HEK293 (cell line): Measurements from ENCODE around the gene PDCL3.

Experiments
- CTCF ChIA-PET: fragments of 350-600 bp; formaldehyde crosslinking; extraction: SDS; loops from one replicate; lab custom pipeline; 2021; ENCODE audit warnings: antibody characterized with exemption; lab: Yijun Ruan, JAX
- POLR2A ChIA-PET: fragments of 300-600 bp; formaldehyde crosslinking; extraction: SDS; loops from one replicate; lab custom pipeline; 2020; ENCODE audit warnings: antibody characterized with exemption, inconsistent platforms; lab: Yijun Ruan, JAX
- H3K27ac ChIP-seq: fragments of 200-500 bp; sonication (Bioruptor generic); 2 replicates; pipeline ENCODE4 v1.5.1; 2014; ENCODE audit warnings: low read depth, low read length, control low read depth, inconsistent platforms; ENCODE audit errors: extremely low read depth
- H3K36me3 ChIP-seq, 2 experiments: fragments of 200-500 bp in 1 of 2; sonication (Bioruptor generic) in 1 of 2; 1 replicate in 1 of 2; 2 replicates in 1 of 2; pipeline ENCODE4 v1.5.1; 2014 to 2017; ENCODE audit warnings: inconsistent platforms in 2 of 2, low read length in 2 of 2; ENCODE audit not compliant: control insufficient read depth in 2 of 2, insufficient read depth in 1 of 2
- H3K4me1 ChIP-seq: fragments of 200-500 bp; sonication (Bioruptor generic); 2 replicates; pipeline ENCODE4 v1.5.1; 2014; ENCODE audit warnings: mild to moderate bottlenecking, low read length, inconsistent platforms; ENCODE audit not compliant: control insufficient read depth, insufficient read depth
- H3K4me3 ChIP-seq: 2 replicates; pipeline ENCODE4 v1.5.1; 2011; ENCODE audit warnings: low read depth, mild to moderate bottlenecking, control low read depth, low read length, moderate library complexity
- H3K9me3 ChIP-seq: fragments of 200-500 bp; sonication (Bioruptor generic); 2 replicates; pipeline ENCODE4 v1.5.1; 2014; ENCODE audit warnings: low read depth, low read length, inconsistent platforms; ENCODE audit not compliant: control insufficient read depth, insufficient read depth
- GLI4 ChIP-seq: fragments of 450-650 bp; formaldehyde crosslinking; IDR thresholded peaks from 2 replicates; pipeline ENCODE4 v1.5.1; 2016; ENCODE audit warnings: missing biosample characterization, missing genetic modification characterization
- HOXD13 ChIP-seq: sonication (generic); formaldehyde crosslinking; IDR thresholded peaks from 2 replicates; pipeline ENCODE4 v1.8.0; 2022; ENCODE audit warnings: missing genetic modification reagents, borderline replicate concordance
- KLF9 ChIP-seq: fragments of 450-650 bp; formaldehyde crosslinking; IDR thresholded peaks from 2 replicates; pipeline ENCODE4 v1.5.1; 2016; ENCODE audit warnings: missing biosample characterization, missing genetic modification characterization, low read depth
- PRDM1 ChIP-seq: fragments of 450-650 bp; formaldehyde crosslinking; IDR thresholded peaks from 2 replicates; pipeline ENCODE4; 2016; ENCODE audit warnings: missing biosample characterization, missing genetic modification characterization
- RBAK ChIP-seq: fragments of 450-650 bp; formaldehyde crosslinking; IDR thresholded peaks from 2 replicates; pipeline ENCODE4 v1.5.1; 2016; ENCODE audit warnings: missing biosample characterization, missing genetic modification characterization
- SP3 ChIP-seq: fragments of 450-650 bp; formaldehyde crosslinking; IDR thresholded peaks from 2 replicates; pipeline ENCODE4 v1.5.1; 2016; ENCODE audit warnings: missing biosample characterization, missing genetic modification characterization
- TCF7L2 ChIP-seq: IDR thresholded peaks from 2 replicates; pipeline ENCODE4 v1.6.1; 2011; ENCODE audit warnings: low read depth, mild to moderate bottlenecking, inconsistent platforms, low read length, moderate library complexity, borderline replicate concordance
- ZNF114 ChIP-seq: fragments of 450-650 bp; formaldehyde crosslinking; IDR thresholded peaks from 2 replicates; pipeline ENCODE4 v1.5.0; 2017; ENCODE audit warnings: missing biosample characterization, missing genetic modification characterization
- ZNF211 ChIP-seq: fragments of 450-650 bp; formaldehyde crosslinking; IDR thresholded peaks from 2 replicates; pipeline ENCODE4 v1.5.1; 2016; ENCODE audit warnings: low read depth, missing biosample characterization, missing genetic modification characterization
- ZNF214 ChIP-seq: fragments of 450-650 bp; formaldehyde crosslinking; IDR thresholded peaks from 2 replicates; pipeline ENCODE4 v1.5.1; 2017; ENCODE audit warnings: missing biosample characterization, mild to moderate bottlenecking, missing genetic modification characterization, borderline replicate concordance
- ZNF26 ChIP-seq: fragments of 450-650 bp; formaldehyde crosslinking; IDR thresholded peaks from 2 replicates; pipeline ENCODE4 v1.5.1; 2016; ENCODE audit warnings: missing biosample characterization, missing genetic modification characterization
- ZNF324 ChIP-seq: fragments of 450-650 bp; formaldehyde crosslinking; IDR thresholded peaks from 2 replicates; pipeline ENCODE4 v1.5.1; 2016; ENCODE audit warnings: missing biosample characterization, missing genetic modification characterization
- ZNF449 ChIP-seq: fragments of 450-650 bp; formaldehyde crosslinking; IDR thresholded peaks from 2 replicates; pipeline ENCODE4 v1.5.1; 2017; ENCODE audit warnings: missing biosample characterization, mild to moderate bottlenecking, missing genetic modification characterization, moderate library complexity
- ZNF529 ChIP-seq: fragments of 450-650 bp; formaldehyde crosslinking; IDR thresholded peaks from 2 replicates; pipeline ENCODE4 v1.5.1; 2017; ENCODE audit warnings: missing genetic modification characterization, missing biosample characterization; ENCODE audit not compliant: insufficient replicate concordance
- ZNF530 ChIP-seq: fragments of 450-650 bp; formaldehyde crosslinking; IDR thresholded peaks from 2 replicates; pipeline ENCODE4 v1.5.1; 2016; ENCODE audit warnings: low read depth, missing biosample characterization, missing genetic modification characterization
- ZNF561 ChIP-seq: fragments of 450-650 bp; IDR thresholded peaks from 2 replicates; pipeline ENCODE4 v1.5.1; 2018; ENCODE audit warnings: missing biosample characterization, missing genetic modification characterization, borderline replicate concordance
- ZNF596 ChIP-seq: fragments of 450-650 bp; IDR thresholded peaks from 2 replicates; pipeline ENCODE4 v1.5.0; 2018; ENCODE audit warnings: missing biosample characterization, mild to moderate bottlenecking, missing genetic modification characterization, moderate library complexity
- ZNF639 ChIP-seq: fragments of 450-650 bp; formaldehyde crosslinking; IDR thresholded peaks from 2 replicates; pipeline ENCODE4 v1.5.1; 2016; ENCODE audit warnings: missing biosample characterization, missing genetic modification characterization
- ZNF707 ChIP-seq: fragments of 450-650 bp; formaldehyde crosslinking; IDR thresholded peaks from 2 replicates; pipeline ENCODE4 v1.5.1; 2016; ENCODE audit warnings: missing biosample characterization, missing genetic modification characterization
- ZNF776 ChIP-seq: fragments of 450-650 bp; formaldehyde crosslinking; IDR thresholded peaks from 2 replicates; pipeline ENCODE4 v1.5.0; 2017; ENCODE audit warnings: missing biosample characterization, missing genetic modification characterization, borderline replicate concordance
- ZNF792 ChIP-seq: fragments of 450-650 bp; formaldehyde crosslinking; IDR thresholded peaks from 2 replicates; pipeline ENCODE4 v1.5.1; 2016; ENCODE audit warnings: missing biosample characterization, missing genetic modification characterization
- ZSCAN18 ChIP-seq: fragments of 450-650 bp; formaldehyde crosslinking; IDR thresholded peaks from 2 replicates; pipeline ENCODE4 v1.5.1; 2016; ENCODE audit warnings: missing biosample characterization, missing genetic modification characterization
- ZSCAN5A ChIP-seq: fragments of 450-650 bp; formaldehyde crosslinking; IDR thresholded peaks from 2 replicates; pipeline ENCODE4 v1.5.1; 2016; ENCODE audit warnings: missing biosample characterization, missing genetic modification characterization

PDCL3 gene

GRCh38 chr2:100596465-100596864 lies 33.7 kb downstream of the PDCL3 start (continued):
- TF ChIP-seq ZSCAN5A (tag by site-specific recombination) (no peak), ZNF639 (tag by site-specific recombination) (no peak), HOXD13 (CRISPR knock-in tag) (no peak), ZNF707 (no peak)

- TF ChIP-seq ZNF776 (no peak), ZSCAN18 (no peak), ZNF114 (no peak), ZNF449 (tag by site-specific recombination) (no peak), ZNF707 (no peak), RBAK (tag by site-specific recombination) (no peak), GLI4 (tag by site-specific recombination) (no peak), ZNF596 (no peak), ZNF214 (tag by site-specific recombination) (no peak), ZNF561 (no peak), KLF9 (tag by site-specific recombination) (no peak)
- Histone ChIP-seq H3K27ac (no peak overlapping the region), H3K4me1 (no peaks in the 10 kb centered on the region), H3K4me3 (no peak overlapping the region), H3K9me3 (no peaks in the 10 kb centered on the region), H3K36me3 (no peaks in the 10 kb centered on the region)
- POLR2A ChIA-PET, result interaction anchor here (1.0 kb wide), 1 partner anchor 271 kb away, joined by 4 read pairs; no protein-coding TSS in a partner anchor
- CTCF ChIA-PET, result no interaction called here
Observed at GRCh38 chr2:100599566-100599965, 36.8 kb downstream of the PDCL3 start.

- TF ChIP-seq ZNF529 (tag by site-specific recombination) (no peak), SP3 (tag by site-specific recombination) (no peak), ZNF211 (tag by site-specific recombination) (no peak), TCF7L2 (no peak), ZNF324 (no peak), ZNF792 (no peak), ZNF26 (tag by site-specific recombination) (no peak), PRDM1 (tag by site-specific recombination) (no peak), ZNF530 (tag by site-specific recombination) (no peak)
- CTCF ChIA-PET, result no interaction called here
- H3K4me1 ChIP-seq, result no peaks in the 10 kb centered on the region
- POLR2A ChIA-PET, result no interaction called here
- no peak overlapping the region for H3K27ac ChIP-seq
- H3K9me3 ChIP-seq, result no peaks in the 10 kb centered on the region
- no peak overlapping the region for H3K4me3 ChIP-seq
- H3K36me3 ChIP-seq, result no peaks in the 10 kb centered on the region
Observed at GRCh38 chr2:100601661-100602060, 38.9 kb downstream of the PDCL3 start.
